Nephron (organoid): ENCODE measurements around the gene DGKE.

ENCODE experiments used
- H3K27ac Mint-ChIP-seq, 3 experiments: 2 replicates each; pipeline ENCODE4 v1.8.0; 2020; ENCODE audit warnings: mixed read lengths in 3 of 3, mild to moderate bottlenecking in 2 of 3, moderate library complexity in 1 of 3
- H3K27me3 Mint-ChIP-seq: 2 replicates; pipeline ENCODE4 v1.8.0; 2021; ENCODE audit warnings: low read depth, mild to moderate bottlenecking, moderate library complexity, mixed read lengths
- H3K36me3 Mint-ChIP-seq: 2 replicates; pipeline ENCODE4 v1.8.0; 2020; ENCODE audit warnings: low read depth, mixed read lengths
- H3K4me1 Mint-ChIP-seq: 2 replicates; pipeline ENCODE4 v1.8.0; 2020; ENCODE audit warnings: mixed read lengths
- H3K4me3 Mint-ChIP-seq, 3 experiments: 2 replicates each; pipeline ENCODE4 v1.8.0; 2020; ENCODE audit warnings: mild to moderate bottlenecking in 3 of 3, mixed read lengths in 3 of 3, moderate library complexity in 2 of 3
- H3K9me3 Mint-ChIP-seq: 2 replicates; pipeline ENCODE4 v1.8.0; 2020; ENCODE audit warnings: mixed read lengths
- TF ChIP-seq, protein P1 (sequence below), 3 experiments: fragments of 200-600 bp; sonication (generic); IDR thresholded peaks; one replicate each; pipeline ENCODE4 v1.5.0; 2021; ENCODE audit warnings: antibody characterized with exemption in 3 of 3; ENCODE audit not compliant: unreplicated experiment in 3 of 3

The DGKE gene

GRCh38 chr17:56861899-56862298, 27.9 kb downstream of the DGKE start:
- Mint-ChIP-seq H3K27ac (no peak overlapping the region), H3K9me3 (no peaks in the 10 kb centered on the region), H3K27me3 (no peaks in the 10 kb centered on the region), H3K36me3 (peaks cover 6% of the 10 kb centered on the region), H3K4me1 (no peaks in the 10 kb centered on the region), H3K4me3 (no peak overlapping the region)
- TF ChIP-seq, protein P1, sequence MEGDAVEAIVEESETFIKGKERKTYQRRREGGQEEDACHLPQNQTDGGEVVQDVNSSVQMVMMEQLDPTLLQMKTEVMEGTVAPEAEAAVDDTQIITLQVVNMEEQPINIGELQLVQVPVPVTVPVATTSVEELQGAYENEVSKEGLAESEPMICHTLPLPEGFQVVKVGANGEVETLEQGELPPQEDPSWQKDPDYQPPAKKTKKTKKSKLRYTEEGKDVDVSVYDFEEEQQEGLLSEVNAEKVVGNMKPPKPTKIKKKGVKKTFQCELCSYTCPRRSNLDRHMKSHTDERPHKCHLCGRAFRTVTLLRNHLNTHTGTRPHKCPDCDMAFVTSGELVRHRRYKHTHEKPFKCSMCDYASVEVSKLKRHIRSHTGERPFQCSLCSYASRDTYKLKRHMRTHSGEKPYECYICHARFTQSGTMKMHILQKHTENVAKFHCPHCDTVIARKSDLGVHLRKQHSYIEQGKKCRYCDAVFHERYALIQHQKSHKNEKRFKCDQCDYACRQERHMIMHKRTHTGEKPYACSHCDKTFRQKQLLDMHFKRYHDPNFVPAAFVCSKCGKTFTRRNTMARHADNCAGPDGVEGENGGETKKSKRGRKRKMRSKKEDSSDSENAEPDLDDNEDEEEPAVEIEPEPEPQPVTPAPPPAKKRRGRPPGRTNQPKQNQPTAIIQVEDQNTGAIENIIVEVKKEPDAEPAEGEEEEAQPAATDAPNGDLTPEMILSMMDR (IDR thresholded peaks at IDR 0.05; ENCODE audit: unreplicated experiment in 3 of 3), result no peak

- TF ChIP-seq, protein P1 (IDR thresholded peaks at IDR 0.05; ENCODE audit: unreplicated experiment in 3 of 3), result no peak
- Mint-ChIP-seq H3K9me3 (no peaks in the 10 kb centered on the region), H3K4me1 (no peaks in the 10 kb centered on the region), H3K4me3 (no peak overlapping the region), H3K27me3 (no peaks in the 10 kb centered on the region), H3K27ac (no peak overlapping the region), H3K36me3 (no peaks in the 10 kb centered on the region)
Measured at GRCh38 chr17:56863974-56864373, 30.0 kb downstream of the DGKE start.

GRCh38 chr17:56866076-56866475, 32.1 kb downstream of the DGKE start:
- Mint-ChIP-seq H3K27me3 (no peaks in the 10 kb centered on the region), H3K36me3 (no peaks in the 10 kb centered on the region), H3K27ac (no peak overlapping the region), H3K4me1 (no peaks in the 10 kb centered on the region), H3K4me3 (no peak overlapping the region), H3K9me3 (no peaks in the 10 kb centered on the region)
- TF ChIP-seq, protein P1 (IDR thresholded peaks at IDR 0.05; ENCODE audit: unreplicated experiment in 3 of 3), result no peak

- Mint-ChIP-seq H3K27me3 (no peaks in the 10 kb centered on the region), H3K27ac (no peak overlapping the region), H3K4me3 (no peak overlapping the region), H3K9me3 (no peaks in the 10 kb centered on the region), H3K4me1 (no peaks in the 10 kb centered on the region), H3K36me3 (no peaks in the 10 kb centered on the region)
- TF ChIP-seq, protein P1 (IDR thresholded peaks at IDR 0.05; ENCODE audit: unreplicated experiment in 3 of 3), result peak in 1 of 3 experiments; percentile 7
Measured at GRCh38 chr17:56866496-56866895, 32.5 kb downstream of the DGKE start.

DNA sequence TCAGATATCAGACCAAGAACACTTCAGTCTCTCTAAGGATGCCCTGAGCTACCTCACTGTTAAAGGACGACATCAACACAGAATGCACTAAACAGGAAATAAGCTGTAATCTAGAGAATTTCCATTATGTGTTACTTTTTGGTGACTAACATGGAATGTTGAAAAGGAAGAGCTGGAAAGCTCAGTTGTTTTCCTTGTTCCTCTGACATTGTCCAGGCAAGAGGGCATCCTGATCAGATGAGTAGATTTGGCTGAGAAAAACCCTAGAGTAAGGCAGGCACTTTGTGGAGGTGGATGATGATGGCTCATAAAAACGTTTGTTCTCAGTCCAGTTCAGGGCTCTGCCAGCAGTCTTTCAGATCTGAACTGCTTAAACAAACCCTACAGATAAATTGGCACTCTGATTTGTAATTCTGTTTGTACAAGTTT, 34.0 kb downstream of the DGKE start:
- H3K9me3 Mint-ChIP-seq, result no peaks in the 10 kb centered on the region
- H3K27me3 Mint-ChIP-seq, result no peaks in the 10 kb centered on the region
- no peak overlapping the region for H3K4me3 Mint-ChIP-seq
- H3K36me3 Mint-ChIP-seq, result no peaks in the 10 kb centered on the region
- no peaks in the 10 kb centered on the region for H3K4me1 Mint-ChIP-seq
- H3K27ac Mint-ChIP-seq, result no peak overlapping the region
- TF ChIP-seq, protein P1 (IDR thresholded peaks at IDR 0.05; ENCODE audit: unreplicated experiment in 3 of 3), result no peak

GRCh38 chr17:56868716-56869115, 34.8 kb downstream of the DGKE start:
- no peaks in the 10 kb centered on the region for H3K9me3 Mint-ChIP-seq
- H3K27me3 Mint-ChIP-seq, result no peaks in the 10 kb centered on the region
- no peaks in the 10 kb centered on the region for H3K4me1 Mint-ChIP-seq
- no peak overlapping the region for H3K4me3 Mint-ChIP-seq
- TF ChIP-seq, protein P1 (IDR thresholded peaks at IDR 0.05; ENCODE audit: unreplicated experiment in 3 of 3), result no peak
- no peaks in the 10 kb centered on the region for H3K36me3 Mint-ChIP-seq
- H3K27ac Mint-ChIP-seq, result no peak overlapping the region
